Ishikawa (cell line): ENCODE data around the gene SNAP25.

Source experiments
- CEBPB ChIP-seq: IDR thresholded peaks from 2 replicates; pipeline ENCODE4 v1.6.1; 2012
- CREB1 ChIP-seq: IDR thresholded peaks from 2 replicates; pipeline ENCODE4 v1.6.1; 2012; ENCODE audit warnings: low read depth
- EGR1 ChIP-seq: IDR thresholded peaks from 2 replicates; pipeline ENCODE4 v1.6.1; 2012
- EP300 ChIP-seq: IDR thresholded peaks from 2 replicates; pipeline ENCODE4 v1.6.1; 2012; ENCODE audit warnings: borderline replicate concordance
- FOXM1 ChIP-seq: IDR thresholded peaks from 2 replicates; pipeline ENCODE4 v1.6.1; 2012; ENCODE audit warnings: low read depth, borderline replicate concordance
- NFIC ChIP-seq: IDR thresholded peaks from 2 replicates; pipeline ENCODE4 v1.6.1; 2012
- RAD21 ChIP-seq: IDR thresholded peaks from 2 replicates; pipeline ENCODE4 v1.6.1; 2012; ENCODE audit warnings: low read depth
- TAF1 ChIP-seq: IDR thresholded peaks from 2 replicates; pipeline ENCODE4 v1.6.1; 2012; ENCODE audit warnings: low read depth, mild to moderate bottlenecking
- TCF12 ChIP-seq: IDR thresholded peaks from 2 replicates; pipeline ENCODE4 v1.6.1; 2012; ENCODE audit warnings: low read depth
- TEAD4 ChIP-seq: IDR thresholded peaks from 2 replicates; pipeline ENCODE4 v1.6.1; 2012
- YY1 ChIP-seq: IDR thresholded peaks from 2 replicates; pipeline ENCODE4 v1.6.1; 2012; ENCODE audit warnings: low read depth
- ZBTB7A ChIP-seq: IDR thresholded peaks from 2 replicates; pipeline ENCODE4 v1.6.1; 2012; ENCODE audit warnings: low read depth
- TF ChIP-seq, protein P1 (sequence below): IDR thresholded peaks from 2 replicates; pipeline ENCODE4 v1.6.1; 2012
- TF ChIP-seq, protein P2 (sequence below): IDR thresholded peaks from 2 replicates; pipeline ENCODE4 v1.6.1; 2012
- TF ChIP-seq, protein P3 (sequence below): IDR thresholded peaks from 2 replicates; pipeline ENCODE4 v1.6.1; 2012; ENCODE audit warnings: low read depth, mild to moderate bottlenecking

SNAP25 gene

DNA sequence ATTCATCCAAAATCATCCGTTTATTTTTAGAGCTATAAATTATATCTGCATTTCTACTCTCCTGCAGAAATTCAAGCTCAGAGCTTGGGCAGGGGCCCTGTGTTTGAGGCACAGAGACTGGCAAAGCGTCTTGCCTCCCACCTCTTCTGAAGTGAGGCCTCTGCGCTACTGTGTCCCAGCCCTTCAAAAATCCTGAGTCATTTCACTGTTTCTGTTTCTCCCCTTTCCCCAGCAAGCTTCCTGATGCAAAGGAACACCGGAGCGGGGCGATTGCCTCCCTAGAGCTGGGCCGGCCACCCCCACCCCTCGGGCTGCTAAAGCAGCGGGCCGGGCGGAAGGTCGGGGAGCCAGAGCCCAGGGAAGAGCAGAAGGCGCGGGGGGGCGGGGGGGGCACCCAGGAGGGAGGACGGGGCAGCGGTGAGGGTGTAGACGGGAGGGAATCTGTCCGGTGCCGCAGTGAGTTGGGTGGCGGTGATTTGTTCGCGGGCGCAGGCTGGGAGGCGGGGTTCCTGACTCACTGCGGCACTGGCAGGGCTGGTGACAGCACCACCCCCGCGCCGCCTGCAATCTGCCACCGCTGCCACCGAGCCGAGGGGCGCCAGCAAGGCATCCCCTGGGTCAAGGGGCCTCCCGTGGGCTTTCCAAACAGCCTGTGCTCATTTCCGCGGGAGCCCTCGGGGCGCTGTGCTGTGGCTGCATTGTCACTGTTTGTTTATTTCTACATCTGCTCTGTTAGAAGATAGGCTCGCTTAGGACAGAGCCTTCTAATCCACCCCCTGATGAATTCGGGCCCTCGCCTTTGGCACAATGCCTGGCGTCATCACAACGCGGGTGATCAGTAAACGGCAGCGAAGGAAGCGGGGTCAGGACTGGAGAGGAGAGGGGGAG, 46.5 kb upstream of the SNAP25 start:
- TF ChIP-seq, protein P1, sequence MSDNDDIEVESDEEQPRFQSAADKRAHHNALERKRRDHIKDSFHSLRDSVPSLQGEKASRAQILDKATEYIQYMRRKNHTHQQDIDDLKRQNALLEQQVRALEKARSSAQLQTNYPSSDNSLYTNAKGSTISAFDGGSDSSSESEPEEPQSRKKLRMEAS, result no peak
- TF ChIP-seq TAF1, result no peak
- TF ChIP-seq EP300, result no peak
- TF ChIP-seq, protein P2, sequence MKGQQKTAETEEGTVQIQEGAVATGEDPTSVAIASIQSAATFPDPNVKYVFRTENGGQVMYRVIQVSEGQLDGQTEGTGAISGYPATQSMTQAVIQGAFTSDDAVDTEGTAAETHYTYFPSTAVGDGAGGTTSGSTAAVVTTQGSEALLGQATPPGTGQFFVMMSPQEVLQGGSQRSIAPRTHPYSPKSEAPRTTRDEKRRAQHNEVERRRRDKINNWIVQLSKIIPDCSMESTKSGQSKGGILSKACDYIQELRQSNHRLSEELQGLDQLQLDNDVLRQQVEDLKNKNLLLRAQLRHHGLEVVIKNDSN, result no peak
- TF ChIP-seq NFIC, result no peak
- no peak for TF ChIP-seq ZBTB7A
- no peak for TF ChIP-seq TEAD4
- no peak for TF ChIP-seq CREB1
- no peak for TF ChIP-seq TCF12
- TF ChIP-seq RAD21, result no peak
- TF ChIP-seq CEBPB, result no peak
- TF ChIP-seq FOXM1, result no peak
- no peak for TF ChIP-seq YY1
- no peak for TF ChIP-seq EGR1
- TF ChIP-seq, protein P3, sequence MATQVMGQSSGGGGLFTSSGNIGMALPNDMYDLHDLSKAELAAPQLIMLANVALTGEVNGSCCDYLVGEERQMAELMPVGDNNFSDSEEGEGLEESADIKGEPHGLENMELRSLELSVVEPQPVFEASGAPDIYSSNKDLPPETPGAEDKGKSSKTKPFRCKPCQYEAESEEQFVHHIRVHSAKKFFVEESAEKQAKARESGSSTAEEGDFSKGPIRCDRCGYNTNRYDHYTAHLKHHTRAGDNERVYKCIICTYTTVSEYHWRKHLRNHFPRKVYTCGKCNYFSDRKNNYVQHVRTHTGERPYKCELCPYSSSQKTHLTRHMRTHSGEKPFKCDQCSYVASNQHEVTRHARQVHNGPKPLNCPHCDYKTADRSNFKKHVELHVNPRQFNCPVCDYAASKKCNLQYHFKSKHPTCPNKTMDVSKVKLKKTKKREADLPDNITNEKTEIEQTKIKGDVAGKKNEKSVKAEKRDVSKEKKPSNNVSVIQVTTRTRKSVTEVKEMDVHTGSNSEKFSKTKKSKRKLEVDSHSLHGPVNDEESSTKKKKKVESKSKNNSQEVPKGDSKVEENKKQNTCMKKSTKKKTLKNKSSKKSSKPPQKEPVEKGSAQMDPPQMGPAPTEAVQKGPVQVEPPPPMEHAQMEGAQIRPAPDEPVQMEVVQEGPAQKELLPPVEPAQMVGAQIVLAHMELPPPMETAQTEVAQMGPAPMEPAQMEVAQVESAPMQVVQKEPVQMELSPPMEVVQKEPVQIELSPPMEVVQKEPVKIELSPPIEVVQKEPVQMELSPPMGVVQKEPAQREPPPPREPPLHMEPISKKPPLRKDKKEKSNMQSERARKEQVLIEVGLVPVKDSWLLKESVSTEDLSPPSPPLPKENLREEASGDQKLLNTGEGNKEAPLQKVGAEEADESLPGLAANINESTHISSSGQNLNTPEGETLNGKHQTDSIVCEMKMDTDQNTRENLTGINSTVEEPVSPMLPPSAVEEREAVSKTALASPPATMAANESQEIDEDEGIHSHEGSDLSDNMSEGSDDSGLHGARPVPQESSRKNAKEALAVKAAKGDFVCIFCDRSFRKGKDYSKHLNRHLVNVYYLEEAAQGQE, result no peak

DNA sequence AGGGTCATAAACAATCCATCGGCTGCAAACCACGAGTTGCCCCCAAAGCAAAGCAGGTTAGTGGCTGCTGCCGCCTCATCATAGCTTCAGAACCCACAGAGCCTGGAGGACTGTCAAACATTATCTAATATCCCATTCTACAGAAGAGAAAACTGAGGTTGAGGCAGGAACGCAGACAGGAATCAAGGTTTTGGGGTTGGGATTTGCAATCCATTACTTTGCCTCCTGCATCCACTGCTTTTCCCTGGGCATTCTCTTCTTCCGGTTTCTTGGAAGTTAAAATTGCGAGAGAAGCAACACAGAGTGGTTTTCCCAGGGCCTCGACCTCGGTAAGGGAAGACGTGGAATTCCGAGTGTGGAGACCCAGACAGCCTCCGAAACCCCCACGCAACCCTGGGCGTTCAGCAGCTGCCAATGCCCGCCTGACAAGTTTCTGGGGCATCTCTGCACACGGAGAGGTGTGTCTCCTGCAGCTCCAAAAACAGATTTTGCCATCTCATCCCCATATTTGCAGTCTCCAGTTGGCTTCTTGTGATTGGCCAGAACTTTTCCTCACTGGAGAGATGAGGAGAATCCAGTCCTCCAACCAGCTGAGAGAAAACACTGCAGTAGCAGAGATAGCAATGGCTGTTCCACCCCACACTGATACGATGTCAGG, 45.5 kb upstream of the SNAP25 start:
- TF ChIP-seq TCF12 (no peak), CEBPB (no peak), CREB1 (no peak), YY1 (no peak), TEAD4 (no peak), RAD21 (no peak), EP300 (no peak), FOXM1 (no peak), NFIC (no peak), ZBTB7A (no peak), TAF1 (no peak), EGR1 (no peak)
- TF ChIP-seq, protein P3, result no peak
- TF ChIP-seq, protein P1, result no peak
- TF ChIP-seq, protein P2, result no peak

DNA sequence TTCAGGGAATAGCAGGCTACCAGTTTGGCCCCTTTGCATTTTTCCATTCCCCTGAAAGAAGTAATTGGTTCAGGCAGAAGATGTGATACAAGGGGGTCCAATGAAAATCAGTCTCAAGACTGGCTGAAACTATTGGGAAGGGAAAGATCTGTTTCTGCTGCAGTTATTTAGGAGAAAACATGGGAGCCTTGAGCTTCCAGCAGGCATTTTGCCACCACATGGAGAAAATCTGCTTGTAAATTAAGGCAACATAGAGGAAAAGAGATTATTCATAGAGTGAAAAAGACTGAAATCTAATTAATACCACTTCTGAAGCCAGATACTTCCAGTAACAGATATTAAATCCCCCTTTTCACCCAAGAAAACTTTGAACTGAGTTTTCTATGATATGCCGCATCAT, 44.2 kb upstream of the SNAP25 start:
- no peak for TF ChIP-seq EGR1
- TF ChIP-seq ZBTB7A, result no peak
- TF ChIP-seq NFIC, result no peak
- no peak for TF ChIP-seq FOXM1
- no peak for TF ChIP-seq RAD21
- TF ChIP-seq, protein P3, result no peak
- TF ChIP-seq CREB1, result no peak
- TF ChIP-seq TCF12, result no peak
- TF ChIP-seq, protein P2, result no peak
- TF ChIP-seq YY1, result no peak
- no peak for TF ChIP-seq TAF1
- no peak for TF ChIP-seq CEBPB
- TF ChIP-seq, protein P1, result no peak
